ENCODE results near the gene CDR2.
"Not testable (repeated sequence)": the region's sequence is repeated elsewhere in the genome, so short reads cannot be mapped to it uniquely, and the experiment has no call there.

CDR2 gene

DNA sequence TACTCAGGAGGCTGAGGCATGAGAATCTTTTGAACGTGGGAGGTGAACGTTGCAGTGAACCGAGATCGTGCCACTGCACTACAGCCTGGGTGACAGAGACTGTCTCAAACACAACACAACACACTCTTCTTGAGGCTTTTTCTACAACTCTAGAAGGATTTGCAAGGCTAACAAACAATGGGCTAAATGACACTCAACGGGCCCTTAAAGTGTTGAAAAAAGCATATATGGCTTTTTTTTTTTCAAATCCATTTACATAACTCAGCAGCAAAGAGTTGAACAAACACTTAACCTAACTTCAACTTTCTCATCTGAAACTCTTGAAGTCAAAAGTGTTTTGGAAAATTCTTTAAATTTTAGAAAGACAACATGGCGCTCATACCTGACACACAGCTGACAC, 22.3 kb downstream of the CDR2 start:
- H3K4me1 ChIP-seq (ENCODE audit: low read depth, poor library complexity, severe bottlenecking), result peaks cover 17% of the 10 kb centered on the region
- H3K9ac ChIP-seq, result no peak overlapping the region
- no peak overlapping the region for H3K27ac ChIP-seq
- peaks cover 13% of the 10 kb centered on the region; the same call in 1 of the 2 replicates for H3K36me3 ChIP-seq (ENCODE audit: insufficient read depth)
- no peak overlapping the region for H3K4me3 ChIP-seq (IDR thresholded peaks at IDR 0.05; ENCODE audit: insufficient read depth, low read depth, low read length)
- no peak overlapping the region for H2AFZ ChIP-seq (ENCODE audit: low read depth)
- H3K4me2 ChIP-seq, result no peak overlapping the region
- H3K27me3 ChIP-seq (ENCODE audit: insufficient read depth, low read depth), result no peaks in the 10 kb centered on the region
- TF ChIP-seq, protein P1, sequence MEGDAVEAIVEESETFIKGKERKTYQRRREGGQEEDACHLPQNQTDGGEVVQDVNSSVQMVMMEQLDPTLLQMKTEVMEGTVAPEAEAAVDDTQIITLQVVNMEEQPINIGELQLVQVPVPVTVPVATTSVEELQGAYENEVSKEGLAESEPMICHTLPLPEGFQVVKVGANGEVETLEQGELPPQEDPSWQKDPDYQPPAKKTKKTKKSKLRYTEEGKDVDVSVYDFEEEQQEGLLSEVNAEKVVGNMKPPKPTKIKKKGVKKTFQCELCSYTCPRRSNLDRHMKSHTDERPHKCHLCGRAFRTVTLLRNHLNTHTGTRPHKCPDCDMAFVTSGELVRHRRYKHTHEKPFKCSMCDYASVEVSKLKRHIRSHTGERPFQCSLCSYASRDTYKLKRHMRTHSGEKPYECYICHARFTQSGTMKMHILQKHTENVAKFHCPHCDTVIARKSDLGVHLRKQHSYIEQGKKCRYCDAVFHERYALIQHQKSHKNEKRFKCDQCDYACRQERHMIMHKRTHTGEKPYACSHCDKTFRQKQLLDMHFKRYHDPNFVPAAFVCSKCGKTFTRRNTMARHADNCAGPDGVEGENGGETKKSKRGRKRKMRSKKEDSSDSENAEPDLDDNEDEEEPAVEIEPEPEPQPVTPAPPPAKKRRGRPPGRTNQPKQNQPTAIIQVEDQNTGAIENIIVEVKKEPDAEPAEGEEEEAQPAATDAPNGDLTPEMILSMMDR (conservative IDR thresholded peaks at IDR 0.05; ENCODE audit: low read depth, low read length), result no peak
- no peaks in the 10 kb centered on the region for H4K20me1 ChIP-seq (ENCODE audit: insufficient read depth)
- H3K79me2 ChIP-seq (ENCODE audit: insufficient read depth, low read depth), result peaks cover 10% of the 10 kb centered on the region; the same call in 1 of the 2 replicates

- H3K36me3 ChIP-seq (ENCODE audit: insufficient read depth), result peaks cover 20% of the 10 kb centered on the region; the same call in 1 of the 2 replicates
- not testable (repeated sequence) for H4K20me1 ChIP-seq (ENCODE audit: insufficient read depth); H3K4me3 ChIP-seq (IDR thresholded peaks at IDR 0.05; ENCODE audit: insufficient read depth, low read depth, low read length); H3K9ac ChIP-seq; H2AFZ ChIP-seq (ENCODE audit: low read depth); H3K27ac ChIP-seq; H3K27me3 ChIP-seq (ENCODE audit: insufficient read depth, low read depth); H3K4me2 ChIP-seq
- H3K4me1 ChIP-seq (ENCODE audit: low read depth, poor library complexity, severe bottlenecking), result peaks cover 11% of the 10 kb centered on the region
- H3K79me2 ChIP-seq (ENCODE audit: insufficient read depth, low read depth), result peaks cover 10% of the 10 kb centered on the region; the same call in 1 of the 2 replicates
Observed at GRCh38 chr16:22351017-22351416, 23.4 kb downstream of the CDR2 start.

DNA sequence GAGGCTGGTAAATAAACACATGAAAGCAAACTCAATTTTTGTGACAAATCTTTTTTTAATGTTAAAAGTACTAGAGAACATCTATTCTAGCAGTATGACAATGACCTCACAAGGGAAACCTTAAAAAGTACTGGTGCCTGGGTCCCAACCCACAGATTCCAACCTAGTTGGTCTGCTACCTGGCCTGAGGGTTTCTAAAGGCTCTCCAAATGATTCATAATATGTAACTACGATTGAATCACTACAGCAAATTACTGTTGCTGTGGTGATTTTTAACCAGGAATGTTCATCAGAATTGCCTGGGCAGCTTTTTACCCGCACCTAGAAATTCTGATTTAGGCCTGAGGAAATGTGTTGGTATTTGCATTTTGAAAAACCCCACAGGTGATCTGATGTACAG, 26.1 kb downstream of the CDR2 start:
- H3K79me2 ChIP-seq (ENCODE audit: insufficient read depth, low read depth), result peaks cover 10% of the 10 kb centered on the region; the same call in 1 of the 2 replicates
- H4K20me1 ChIP-seq (ENCODE audit: insufficient read depth), result no peaks in the 10 kb centered on the region
- no peaks in the 10 kb centered on the region for H3K27me3 ChIP-seq (ENCODE audit: insufficient read depth, low read depth)
- H3K36me3 ChIP-seq (ENCODE audit: insufficient read depth), result peaks cover 20% of the 10 kb centered on the region; the same call in 1 of the 2 replicates
- no peak overlapping the region for H3K4me3 ChIP-seq (IDR thresholded peaks at IDR 0.05; ENCODE audit: insufficient read depth, low read depth, low read length)
- no peak overlapping the region for H3K27ac ChIP-seq
- H3K9ac ChIP-seq, result no peak overlapping the region
- H2AFZ ChIP-seq (ENCODE audit: low read depth), result no peak overlapping the region
- no peak overlapping the region for H3K4me2 ChIP-seq
- TF ChIP-seq, protein P1 (conservative IDR thresholded peaks at IDR 0.05; ENCODE audit: low read depth, low read length), result no peak
- H3K4me1 ChIP-seq (ENCODE audit: low read depth, poor library complexity, severe bottlenecking), result no peaks in the 10 kb centered on the region

GRCh38 chr16:22347100-22347820, 27.2 kb downstream of the CDR2 start:
- H3K9ac ChIP-seq, result no peak overlapping the region
- no peak overlapping the region for H2AFZ ChIP-seq (ENCODE audit: low read depth)
- TF ChIP-seq, protein P1 (conservative IDR thresholded peaks at IDR 0.05; ENCODE audit: low read depth, low read length), result no peak
- no peak overlapping the region for H3K4me3 ChIP-seq (IDR thresholded peaks at IDR 0.05; ENCODE audit: insufficient read depth, low read depth, low read length)
- no peak overlapping the region for H3K27ac ChIP-seq
- no peak overlapping the region for H3K4me2 ChIP-seq
- no peaks in the 10 kb centered on the region for H4K20me1 ChIP-seq (ENCODE audit: insufficient read depth)
- no peaks in the 10 kb centered on the region for H3K27me3 ChIP-seq (ENCODE audit: insufficient read depth, low read depth)
- peaks cover 20% of the 10 kb centered on the region; the same call in 1 of the 2 replicates for H3K36me3 ChIP-seq (ENCODE audit: insufficient read depth)
- H3K79me2 ChIP-seq (ENCODE audit: insufficient read depth, low read depth), result peaks cover 5% of the 10 kb centered on the region; the same call in 1 of the 2 replicates
- no peaks in the 10 kb centered on the region for H3K4me1 ChIP-seq (ENCODE audit: low read depth, poor library complexity, severe bottlenecking)

DNA sequence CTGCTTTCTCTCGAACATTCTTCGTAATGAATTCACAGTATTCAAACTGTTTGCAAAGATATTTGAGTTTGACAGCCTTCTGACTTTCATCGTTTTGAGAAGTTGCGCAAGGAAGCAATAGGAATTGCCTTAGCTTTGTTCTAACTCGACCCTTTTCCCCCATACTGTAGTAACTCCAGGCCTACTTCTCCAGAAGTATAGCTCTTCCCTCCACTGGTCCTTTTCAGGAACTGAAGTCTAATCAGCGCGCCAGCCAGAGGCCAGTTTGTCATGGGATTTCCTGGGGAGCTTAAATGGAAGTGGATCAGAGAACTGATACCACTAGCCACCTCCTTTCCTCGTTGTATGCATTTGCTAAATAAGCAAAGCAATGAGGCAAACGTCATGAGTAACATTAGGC, 27.9 kb downstream of the CDR2 start:
- TF ChIP-seq, protein P1 (conservative IDR thresholded peaks at IDR 0.05; ENCODE audit: low read depth, low read length), result no peak
- peaks cover 20% of the 10 kb centered on the region; the same call in 1 of the 2 replicates for H3K36me3 ChIP-seq (ENCODE audit: insufficient read depth)
- no peak overlapping the region for H3K27ac ChIP-seq
- no peaks in the 10 kb centered on the region for H4K20me1 ChIP-seq (ENCODE audit: insufficient read depth)
- no peak overlapping the region for H3K9ac ChIP-seq
- H3K4me3 ChIP-seq (IDR thresholded peaks at IDR 0.05; ENCODE audit: insufficient read depth, low read depth, low read length), result no peak overlapping the region
- H3K4me1 ChIP-seq (ENCODE audit: low read depth, poor library complexity, severe bottlenecking), result no peaks in the 10 kb centered on the region
- no peaks in the 10 kb centered on the region; the same call in 1 of the 2 replicates for H3K79me2 ChIP-seq (ENCODE audit: insufficient read depth, low read depth)
- H3K27me3 ChIP-seq (ENCODE audit: insufficient read depth, low read depth), result no peaks in the 10 kb centered on the region
- no peak overlapping the region for H2AFZ ChIP-seq (ENCODE audit: low read depth)
- no peak overlapping the region for H3K4me2 ChIP-seq

Measured in KMS-11 (cell line).